ENCODE results near the gene MME.

DNA sequence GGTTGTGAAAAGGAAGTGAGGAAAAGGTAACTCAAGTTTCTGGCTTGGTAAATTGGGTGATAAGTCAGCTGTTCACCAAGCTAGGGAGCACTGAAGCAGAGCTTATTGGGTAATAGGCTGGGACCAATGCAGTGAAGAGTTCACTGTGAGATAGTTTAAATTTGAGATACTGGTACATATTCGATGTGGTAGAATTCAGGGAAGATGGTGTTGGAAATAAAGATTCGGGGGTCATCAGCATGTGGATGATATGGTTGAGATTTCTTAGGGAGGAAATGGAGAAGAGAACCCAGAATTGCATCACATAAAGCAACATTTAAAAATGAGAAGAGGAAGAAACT lies 16.9 kb downstream of the MME start:
- TF ChIP-seq, protein P1, sequence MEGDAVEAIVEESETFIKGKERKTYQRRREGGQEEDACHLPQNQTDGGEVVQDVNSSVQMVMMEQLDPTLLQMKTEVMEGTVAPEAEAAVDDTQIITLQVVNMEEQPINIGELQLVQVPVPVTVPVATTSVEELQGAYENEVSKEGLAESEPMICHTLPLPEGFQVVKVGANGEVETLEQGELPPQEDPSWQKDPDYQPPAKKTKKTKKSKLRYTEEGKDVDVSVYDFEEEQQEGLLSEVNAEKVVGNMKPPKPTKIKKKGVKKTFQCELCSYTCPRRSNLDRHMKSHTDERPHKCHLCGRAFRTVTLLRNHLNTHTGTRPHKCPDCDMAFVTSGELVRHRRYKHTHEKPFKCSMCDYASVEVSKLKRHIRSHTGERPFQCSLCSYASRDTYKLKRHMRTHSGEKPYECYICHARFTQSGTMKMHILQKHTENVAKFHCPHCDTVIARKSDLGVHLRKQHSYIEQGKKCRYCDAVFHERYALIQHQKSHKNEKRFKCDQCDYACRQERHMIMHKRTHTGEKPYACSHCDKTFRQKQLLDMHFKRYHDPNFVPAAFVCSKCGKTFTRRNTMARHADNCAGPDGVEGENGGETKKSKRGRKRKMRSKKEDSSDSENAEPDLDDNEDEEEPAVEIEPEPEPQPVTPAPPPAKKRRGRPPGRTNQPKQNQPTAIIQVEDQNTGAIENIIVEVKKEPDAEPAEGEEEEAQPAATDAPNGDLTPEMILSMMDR (IDR thresholded peaks at IDR 0.05): no peak
- TF ChIP-seq POLR2A (IDR thresholded peaks at IDR 0.05): no peak
